ENCODE measurements around the gene ACOT7.
"Not testable (repeated sequence)": the region's sequence is repeated elsewhere in the genome, so short reads cannot be mapped to it uniquely, and the experiment has no call there.

The ACOT7 gene

DNA sequence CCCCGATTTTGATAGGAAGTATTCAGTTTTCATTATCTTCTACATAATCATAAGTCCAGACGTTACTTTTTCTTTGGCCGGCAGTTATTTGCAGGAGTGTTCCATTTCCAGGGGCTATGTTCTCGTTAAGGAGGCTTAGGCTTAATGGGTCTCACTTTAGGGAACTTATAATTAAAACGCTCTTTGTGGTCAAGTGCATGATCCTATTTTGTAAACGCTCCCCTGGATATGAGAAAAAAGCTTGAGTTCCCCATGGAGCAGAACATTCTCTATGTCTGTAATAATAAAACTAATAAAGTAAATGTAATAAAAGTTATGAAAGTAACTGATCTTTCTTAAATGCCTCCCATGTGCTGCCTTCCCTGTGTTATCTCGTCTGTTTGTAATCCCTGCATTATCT lies 84.0 kb downstream of the ACOT7 start:
- DNase-seq (ENCODE audit: low spot score) = no peak
- TF ChIP-seq, protein P1, sequence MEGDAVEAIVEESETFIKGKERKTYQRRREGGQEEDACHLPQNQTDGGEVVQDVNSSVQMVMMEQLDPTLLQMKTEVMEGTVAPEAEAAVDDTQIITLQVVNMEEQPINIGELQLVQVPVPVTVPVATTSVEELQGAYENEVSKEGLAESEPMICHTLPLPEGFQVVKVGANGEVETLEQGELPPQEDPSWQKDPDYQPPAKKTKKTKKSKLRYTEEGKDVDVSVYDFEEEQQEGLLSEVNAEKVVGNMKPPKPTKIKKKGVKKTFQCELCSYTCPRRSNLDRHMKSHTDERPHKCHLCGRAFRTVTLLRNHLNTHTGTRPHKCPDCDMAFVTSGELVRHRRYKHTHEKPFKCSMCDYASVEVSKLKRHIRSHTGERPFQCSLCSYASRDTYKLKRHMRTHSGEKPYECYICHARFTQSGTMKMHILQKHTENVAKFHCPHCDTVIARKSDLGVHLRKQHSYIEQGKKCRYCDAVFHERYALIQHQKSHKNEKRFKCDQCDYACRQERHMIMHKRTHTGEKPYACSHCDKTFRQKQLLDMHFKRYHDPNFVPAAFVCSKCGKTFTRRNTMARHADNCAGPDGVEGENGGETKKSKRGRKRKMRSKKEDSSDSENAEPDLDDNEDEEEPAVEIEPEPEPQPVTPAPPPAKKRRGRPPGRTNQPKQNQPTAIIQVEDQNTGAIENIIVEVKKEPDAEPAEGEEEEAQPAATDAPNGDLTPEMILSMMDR (IDR thresholded peaks at IDR 0.05; ENCODE audit: extremely low read depth, missing control alignments) = no peak

- DNase-seq (ENCODE audit: low spot score) = no peak
- TF ChIP-seq, protein P1 (IDR thresholded peaks at IDR 0.05; ENCODE audit: extremely low read depth, missing control alignments) = no peak
These were observed 85.1 kb downstream of the ACOT7 start for GRCh38 chr1:6308449-6308848.

- DNase-seq (ENCODE audit: low spot score) = not testable (repeated sequence)
These were observed 85.9 kb downstream of the ACOT7 start for GRCh38 chr1:6307682-6308081.

DNA sequence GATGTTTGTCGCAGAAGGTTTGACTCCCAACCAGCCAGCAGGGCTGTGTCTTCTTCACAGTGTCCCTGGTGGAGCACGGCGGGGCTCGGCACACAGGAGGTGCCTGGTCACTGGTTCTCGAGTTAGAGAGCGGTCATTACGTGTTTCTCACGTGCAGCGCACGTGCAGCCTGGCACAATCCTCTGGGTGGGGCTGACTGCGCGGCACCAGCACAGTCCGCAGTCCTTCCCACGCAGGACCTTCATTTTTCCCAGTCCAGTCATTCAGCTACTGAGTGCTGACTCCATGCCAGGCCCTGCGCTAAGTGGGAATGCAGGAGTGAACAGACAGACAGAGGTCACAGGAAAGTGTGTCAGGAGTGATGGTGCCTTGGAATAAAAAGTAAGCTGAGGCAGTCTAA lies 86.5 kb downstream of the ACOT7 start:
- TF ChIP-seq, protein P1 (IDR thresholded peaks at IDR 0.05; ENCODE audit: extremely low read depth, missing control alignments) = no peak
- DNase-seq (ENCODE audit: low spot score) = no peak

DNA sequence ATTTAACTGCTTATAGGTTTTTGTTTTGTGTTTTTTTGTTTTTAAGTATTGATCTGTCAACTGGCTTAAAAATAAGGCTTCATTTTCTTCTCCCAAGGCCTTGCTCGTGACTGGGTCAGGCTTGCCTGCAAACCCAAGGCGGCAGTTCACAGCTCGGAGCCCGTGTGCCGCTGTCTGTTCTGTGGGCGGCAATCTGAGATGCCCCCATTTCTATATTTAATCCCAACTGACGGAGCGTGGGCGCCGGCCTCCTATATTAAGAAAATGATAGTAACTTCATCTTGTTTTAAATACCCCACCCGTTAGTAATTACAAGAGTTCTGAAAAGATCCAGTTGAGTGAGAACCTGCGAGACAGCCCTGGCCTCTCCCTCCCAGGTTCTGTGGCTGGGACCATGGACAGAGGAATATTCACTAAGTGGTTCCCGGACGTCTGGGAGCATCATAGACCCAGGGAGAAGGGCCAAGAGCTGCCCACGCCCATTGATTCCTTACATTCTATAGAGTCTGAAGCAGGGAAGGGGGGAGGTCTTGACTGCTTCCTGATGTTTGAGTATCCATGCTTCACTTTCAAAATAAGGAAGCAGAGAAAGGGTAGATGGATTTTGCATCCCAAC lies 90.1 kb downstream of the ACOT7 start:
- TF ChIP-seq, protein P1 (IDR thresholded peaks at IDR 0.05; ENCODE audit: extremely low read depth, missing control alignments) = no peak
- no peak for DNase-seq (ENCODE audit: low spot score)

GRCh38 chr1:6302568-6302967 lies 91.0 kb downstream of the ACOT7 start:
- TF ChIP-seq, protein P1 (IDR thresholded peaks at IDR 0.05; ENCODE audit: extremely low read depth, missing control alignments) = no peak
- DNase-seq (ENCODE audit: low spot score) = no peak

DNA sequence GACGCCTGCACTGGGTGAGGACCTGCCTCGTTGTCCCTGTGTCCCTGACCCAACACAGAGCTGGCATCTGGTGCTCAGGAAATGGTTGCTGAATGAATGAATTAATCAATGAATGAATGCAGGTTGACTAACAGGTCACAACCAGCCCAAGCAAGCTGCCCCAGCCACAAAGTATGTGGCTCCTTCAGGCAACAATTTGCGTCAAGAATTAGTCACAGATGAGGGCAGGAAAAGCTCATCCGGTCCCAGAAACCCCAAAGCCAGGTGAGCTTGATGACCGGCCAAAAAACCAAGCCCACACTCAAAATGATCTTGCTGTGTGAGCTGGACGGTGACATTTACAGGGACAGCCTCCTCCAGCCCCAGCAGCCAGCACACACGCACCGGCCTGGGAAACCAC lies 92.0 kb downstream of the ACOT7 start:
- no peak for DNase-seq (ENCODE audit: low spot score)
- TF ChIP-seq, protein P1 (IDR thresholded peaks at IDR 0.05; ENCODE audit: extremely low read depth, missing control alignments) = no peak

GRCh38 chr1:6300342-6301048 lies 93.1 kb downstream of the ACOT7 start:
- DNase-seq (ENCODE audit: low spot score) = no peak

More at GRCh38 chr1:6300342-6301048, 93.1 kb downstream of the ACOT7 start:
- TF ChIP-seq, protein P1 (IDR thresholded peaks at IDR 0.05; ENCODE audit: extremely low read depth, missing control alignments) = no peak

All from GM20000 (cell line).